GM23338 (cell line): ENCODE results near the gene TMTC4. TPM values are rescaled to one million over a fixed set of nuclear protein-coding genes. Genes with fewer than 3 reads are reported as not detected.

Experiments
- ATAC-seq: fragments of 200-7000 bp; cut with Tn5 transposase; 3 replicates; pipeline ENCODE4 v1.9.1; 2020
- DNase-seq: peaks from one replicate; pipeline ENCODE4 v3.0.0-alpha.2; 2015; ENCODE audit warnings: low spot score
- H2AFZ ChIP-seq: fragments of 200-600 bp; sonication (generic); 2 replicates; pipeline ENCODE4 v1.8.0; 2016; ENCODE audit warnings: antibody characterized with exemption, mild to moderate bottlenecking, moderate library complexity
- H3F3A ChIP-seq: fragments of 200-600 bp; sonication (generic); replicated peaks from 2 replicates; pipeline ENCODE4 v1.8.0; 2017; ENCODE audit warnings: antibody characterized with exemption, mixed run types, low read depth
- H3K27ac ChIP-seq: fragments of 200-600 bp; sonication (generic); 2 replicates; pipeline ENCODE4 v1.6.1; 2016; ENCODE audit warnings: low read depth
- H3K27me3 ChIP-seq: fragments of 200-600 bp; sonication (generic); 2 replicates; pipeline ENCODE4 v1.8.0; 2016; ENCODE audit warnings: mild to moderate bottlenecking, mixed run types, moderate library complexity; ENCODE audit not compliant: insufficient read depth
- H3K36me3 ChIP-seq: fragments of 200-600 bp; sonication (generic); 2 replicates; pipeline ENCODE4 v1.8.0; 2016; ENCODE audit warnings: mild to moderate bottlenecking; ENCODE audit not compliant: insufficient read depth
- H3K4me1 ChIP-seq: fragments of 200-600 bp; sonication (generic); 2 replicates; pipeline ENCODE4 v1.8.0; 2016; ENCODE audit warnings: mild to moderate bottlenecking, moderate library complexity; ENCODE audit not compliant: insufficient read depth
- H3K4me2 ChIP-seq: fragments of 200-600 bp; sonication (generic); 2 replicates; pipeline ENCODE4 v1.7.1; 2017; ENCODE audit warnings: mixed run types
- H3K4me3 ChIP-seq: fragments of 200-600 bp; sonication (generic); 2 replicates; pipeline ENCODE4 v1.6.1; 2016; ENCODE audit warnings: mixed run types
- H3K79me2 ChIP-seq: fragments of 200-600 bp; sonication (generic); replicated peaks from 2 replicates; pipeline ENCODE4 v1.8.0; 2017; ENCODE audit warnings: mild to moderate bottlenecking; ENCODE audit not compliant: insufficient read depth
- H3K9me2 ChIP-seq: fragments of 200-600 bp; sonication (generic); 2 replicates; pipeline ENCODE4 v1.8.0; 2017; ENCODE audit not compliant: insufficient read depth
- H4K20me1 ChIP-seq: fragments of 200-600 bp; sonication (generic); replicated peaks from 2 replicates; pipeline ENCODE4 v1.8.0; 2017; ENCODE audit warnings: mild to moderate bottlenecking; ENCODE audit not compliant: insufficient read depth
- H3K27ac Mint-ChIP-seq: 2 replicates; pipeline ENCODE4 v1.8.0; 2020; ENCODE audit warnings: inconsistent platforms, mild to moderate bottlenecking, moderate library complexity, mixed read lengths
- H3K27me3 Mint-ChIP-seq: 3 replicates; pipeline ENCODE4 v1.8.0; 2022; ENCODE audit warnings: low read depth, mild to moderate bottlenecking, moderate library complexity, mixed read lengths, inconsistent platforms; ENCODE audit not compliant: insufficient read depth, poor library complexity
- H3K36me3 Mint-ChIP-seq: 3 replicates; pipeline ENCODE4 v1.8.0; 2021; ENCODE audit warnings: low read depth, mild to moderate bottlenecking, inconsistent platforms, moderate library complexity, mixed read lengths
- H3K4me1 Mint-ChIP-seq: 3 replicates; pipeline ENCODE4 v1.8.0; 2020; ENCODE audit warnings: mild to moderate bottlenecking, inconsistent platforms, mixed read lengths
- H3K4me3 Mint-ChIP-seq: 3 replicates; pipeline ENCODE4 v1.8.0; 2021; ENCODE audit warnings: moderate library complexity, mild to moderate bottlenecking, inconsistent platforms, mixed read lengths
- H3K9me3 Mint-ChIP-seq: 3 replicates; pipeline ENCODE4 v1.8.0; 2020; ENCODE audit warnings: moderate library complexity, mild to moderate bottlenecking, inconsistent platforms, mixed read lengths
- CREB1 ChIP-seq: fragments of 250-450 bp; sonication (Bioruptor Pico); IDR thresholded peaks from 2 replicates; pipeline ENCODE4 v1.5.0; 2020; ENCODE audit warnings: low read depth, mild to moderate bottlenecking, moderate library complexity
- EZH2 ChIP-seq: fragments of 200-600 bp; sonication (generic); IDR thresholded peaks from one replicate; pipeline ENCODE4 v1.8.0; 2017; ENCODE audit warnings: antibody characterized with exemption, mild to moderate bottlenecking, low read depth; ENCODE audit not compliant: unreplicated experiment
- EZH2phosphoT487 ChIP-seq: fragments of 200-600 bp; sonication (generic); IDR thresholded peaks from one replicate; pipeline ENCODE4 v1.8.1; 2018; ENCODE audit warnings: antibody characterized with exemption; ENCODE audit not compliant: unreplicated experiment
- JUNB ChIP-seq: IDR thresholded peaks from one replicate; pipeline ENCODE4 v1.6.1; 2016; ENCODE audit warnings: antibody characterized with exemption; ENCODE audit not compliant: unreplicated experiment
- NANOG ChIP-seq: IDR thresholded peaks from 2 replicates; pipeline ENCODE4 v1.6.1; 2016; ENCODE audit warnings: antibody characterized with exemption, borderline replicate concordance
- POLR2AphosphoS5 ChIP-seq: IDR thresholded peaks from 2 replicates; pipeline ENCODE4 v1.6.1; 2016; ENCODE audit warnings: antibody characterized with exemption, low read depth
- STAT1 ChIP-seq: IDR thresholded peaks from one replicate; pipeline ENCODE4 v1.6.1; 2016; ENCODE audit warnings: antibody characterized with exemption; ENCODE audit not compliant: unreplicated experiment
- ZNF331 ChIP-seq: fragments of 250-450 bp; sonication (Bioruptor Pico); IDR thresholded peaks from 2 replicates; pipeline ENCODE4 v1.5.0; 2020; ENCODE audit warnings: low read depth, mild to moderate bottlenecking, moderate library complexity
- polyA plus RNA-seq: library from polyadenylated mRNA; unstranded; fragments of >200 nt; fragmentation: Nextera tagmentation; extraction: Ambion mirVana; gene quantifications from 2 replicates; pipeline ENCODE4 v1.2.1, GENCODE V29; 2016
- total RNA-seq: library from RNA; depleted of rRNA; stranded (reverse); fragments of >200 nt; shearing (Covaris generic); gene quantifications from 2 replicates; pipeline ENCODE4 v1.2.3, GENCODE V29; 2014
- TF ChIP-seq, protein P1 (sequence below): fragments of 250-450 bp; sonication (Bioruptor Pico); IDR thresholded peaks from 2 replicates; pipeline ENCODE4 v1.5.0; 2020; ENCODE audit warnings: mild to moderate bottlenecking, moderate library complexity
- TF ChIP-seq, protein P2 (sequence below): IDR thresholded peaks from one replicate; pipeline ENCODE4 v1.6.1; 2018; ENCODE audit warnings: antibody characterized with exemption; ENCODE audit not compliant: unreplicated experiment

TMTC4 gene
- total and polyA plus RNA-seq, 2 experiments from 2014 or later, result 21.9 to 50.0 TPM

DNA sequence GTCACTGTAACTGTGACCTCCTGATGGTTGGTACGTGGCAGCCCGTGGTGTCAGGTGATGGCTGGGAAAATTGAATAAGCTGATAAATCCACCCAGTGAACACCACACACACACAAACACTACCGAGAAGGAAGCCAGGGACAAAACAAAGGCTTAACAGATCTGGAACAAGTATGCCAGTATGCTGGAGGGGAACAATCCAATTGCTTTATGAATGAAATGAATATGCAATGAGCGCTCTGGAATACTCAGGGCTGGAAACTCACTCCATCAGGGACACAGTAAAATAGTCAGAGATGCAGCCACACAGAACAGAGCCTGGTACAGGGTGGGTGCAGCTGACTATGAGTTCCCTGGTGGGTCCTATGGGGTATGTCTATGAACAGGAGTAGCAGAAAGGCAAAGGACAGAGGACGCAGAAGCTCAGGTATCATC is 16.7 kb downstream of the TMTC4 start:
- TF ChIP-seq, protein P1, sequence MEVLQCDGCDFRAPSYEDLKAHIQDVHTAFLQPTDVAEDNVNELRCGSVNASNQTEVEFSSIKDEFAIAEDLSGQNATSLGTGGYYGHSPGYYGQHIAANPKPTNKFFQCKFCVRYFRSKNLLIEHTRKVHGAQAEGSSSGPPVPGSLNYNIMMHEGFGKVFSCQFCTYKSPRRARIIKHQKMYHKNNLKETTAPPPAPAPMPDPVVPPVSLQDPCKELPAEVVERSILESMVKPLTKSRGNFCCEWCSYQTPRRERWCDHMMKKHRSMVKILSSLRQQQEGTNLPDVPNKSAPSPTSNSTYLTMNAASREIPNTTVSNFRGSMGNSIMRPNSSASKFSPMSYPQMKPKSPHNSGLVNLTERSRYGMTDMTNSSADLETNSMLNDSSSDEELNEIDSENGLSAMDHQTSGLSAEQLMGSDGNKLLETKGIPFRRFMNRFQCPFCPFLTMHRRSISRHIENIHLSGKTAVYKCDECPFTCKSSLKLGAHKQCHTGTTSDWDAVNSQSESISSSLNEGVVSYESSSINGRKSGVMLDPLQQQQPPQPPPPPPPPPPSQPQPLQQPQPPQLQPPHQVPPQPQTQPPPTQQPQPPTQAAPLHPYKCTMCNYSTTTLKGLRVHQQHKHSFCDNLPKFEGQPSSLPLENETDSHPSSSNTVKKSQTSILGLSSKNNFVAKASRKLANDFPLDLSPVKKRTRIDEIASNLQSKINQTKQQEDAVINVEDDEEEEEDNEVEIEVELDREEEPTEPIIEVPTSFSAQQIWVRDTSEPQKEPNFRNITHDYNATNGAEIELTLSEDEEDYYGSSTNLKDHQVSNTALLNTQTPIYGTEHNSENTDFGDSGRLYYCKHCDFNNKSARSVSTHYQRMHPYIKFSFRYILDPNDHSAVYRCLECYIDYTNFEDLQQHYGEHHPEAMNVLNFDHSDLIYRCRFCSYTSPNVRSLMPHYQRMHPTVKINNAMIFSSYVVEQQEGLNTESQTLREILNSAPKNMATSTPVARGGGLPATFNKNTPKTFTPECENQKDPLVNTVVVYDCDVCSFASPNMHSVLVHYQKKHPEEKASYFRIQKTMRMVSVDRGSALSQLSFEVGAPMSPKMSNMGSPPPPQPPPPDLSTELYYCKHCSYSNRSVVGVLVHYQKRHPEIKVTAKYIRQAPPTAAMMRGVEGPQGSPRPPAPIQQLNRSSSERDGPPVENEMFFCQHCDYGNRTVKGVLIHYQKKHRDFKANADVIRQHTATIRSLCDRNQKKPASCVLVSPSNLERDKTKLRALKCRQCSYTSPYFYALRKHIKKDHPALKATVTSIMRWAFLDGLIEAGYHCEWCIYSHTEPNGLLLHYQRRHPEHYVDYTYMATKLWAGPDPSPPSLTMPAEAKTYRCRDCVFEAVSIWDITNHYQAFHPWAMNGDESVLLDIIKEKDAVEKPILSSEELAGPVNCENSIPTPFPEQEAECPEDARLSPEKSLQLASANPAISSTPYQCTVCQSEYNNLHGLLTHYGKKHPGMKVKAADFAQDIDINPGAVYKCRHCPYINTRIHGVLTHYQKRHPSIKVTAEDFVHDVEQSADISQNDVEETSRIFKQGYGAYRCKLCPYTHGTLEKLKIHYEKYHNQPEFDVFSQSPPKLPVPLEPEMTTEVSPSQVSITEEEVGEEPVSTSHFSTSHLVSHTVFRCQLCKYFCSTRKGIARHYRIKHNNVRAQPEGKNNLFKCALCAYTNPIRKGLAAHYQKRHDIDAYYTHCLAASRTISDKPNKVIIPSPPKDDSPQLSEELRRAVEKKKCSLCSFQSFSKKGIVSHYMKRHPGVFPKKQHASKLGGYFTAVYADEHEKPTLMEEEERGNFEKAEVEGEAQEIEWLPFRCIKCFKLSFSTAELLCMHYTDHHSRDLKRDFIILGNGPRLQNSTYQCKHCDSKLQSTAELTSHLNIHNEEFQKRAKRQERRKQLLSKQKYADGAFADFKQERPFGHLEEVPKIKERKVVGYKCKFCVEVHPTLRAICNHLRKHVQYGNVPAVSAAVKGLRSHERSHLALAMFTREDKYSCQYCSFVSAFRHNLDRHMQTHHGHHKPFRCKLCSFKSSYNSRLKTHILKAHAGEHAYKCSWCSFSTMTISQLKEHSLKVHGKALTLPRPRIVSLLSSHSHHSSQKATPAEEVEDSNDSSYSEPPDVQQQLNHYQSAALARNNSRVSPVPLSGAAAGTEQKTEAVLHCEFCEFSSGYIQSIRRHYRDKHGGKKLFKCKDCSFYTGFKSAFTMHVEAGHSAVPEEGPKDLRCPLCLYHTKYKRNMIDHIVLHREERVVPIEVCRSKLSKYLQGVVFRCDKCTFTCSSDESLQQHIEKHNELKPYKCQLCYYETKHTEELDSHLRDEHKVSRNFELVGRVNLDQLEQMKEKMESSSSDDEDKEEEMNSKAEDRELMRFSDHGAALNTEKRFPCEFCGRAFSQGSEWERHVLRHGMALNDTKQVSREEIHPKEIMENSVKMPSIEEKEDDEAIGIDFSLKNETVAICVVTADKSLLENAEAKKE, result no peak
- no peak for TF ChIP-seq EZH2phosphoT487
- H3K4me3 ChIP-seq, result no peak overlapping the region
- H3K27ac ChIP-seq, result no peak overlapping the region
- Mint-ChIP-seq H3K36me3 (peaks cover 76% of the 10 kb centered on the region), H3K27ac (0 out of 2 replicates have a peak overlapping the region, but pooled peaks have one; percentile 1), H3K4me1 (peaks cover 28% of the 10 kb centered on the region), H3K9me3 (no peaks in the 10 kb centered on the region), H3K27me3 (peaks cover 2% of the 10 kb centered on the region), H3K4me3 (no peak overlapping the region)
- no peak overlapping the region for H2AFZ ChIP-seq
- no peak overlapping the region for H3K4me2 ChIP-seq
- no peaks in the 10 kb centered on the region for H4K20me1 ChIP-seq
- peaks cover 13% of the 10 kb centered on the region; the same call in 1 of the 2 replicates for H3K36me3 ChIP-seq
- DNase-seq (no peak), ATAC-seq (no peak)
- no peaks in the 10 kb centered on the region for H3K27me3 ChIP-seq
- no peaks in the 10 kb centered on the region for H3K79me2 ChIP-seq
- H3K9me2 ChIP-seq, result no peaks in the 10 kb centered on the region
- H3F3A ChIP-seq, result no peaks in the 10 kb centered on the region
- peaks cover 11% of the 10 kb centered on the region for H3K4me1 ChIP-seq

DNA sequence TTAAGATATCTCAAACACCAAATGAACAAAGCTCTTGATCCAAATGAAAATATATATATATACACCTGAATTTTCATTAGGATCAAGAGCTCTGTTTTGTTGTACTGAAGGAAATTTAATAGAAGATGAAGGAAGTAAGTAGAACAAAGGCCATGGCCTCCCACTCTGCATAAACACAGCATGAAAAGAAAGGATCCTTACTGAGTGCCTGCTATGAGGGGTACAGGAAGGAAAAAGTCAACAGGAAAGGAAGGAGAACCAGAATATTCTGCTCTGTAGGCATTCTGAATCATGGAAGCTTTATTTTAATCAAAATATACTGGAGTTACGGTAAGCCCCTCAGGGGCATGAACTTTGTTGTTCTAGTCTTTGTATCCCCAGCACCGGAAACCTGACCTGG is 22.1 kb downstream of the TMTC4 start:
- H3K36me3 ChIP-seq, result peaks cover 9% of the 10 kb centered on the region; the same call in 1 of the 2 replicates
- peaks cover 3% of the 10 kb centered on the region for H3K27me3 Mint-ChIP-seq
- H3K27ac Mint-ChIP-seq, result no peak overlapping the region
- no peaks in the 10 kb centered on the region for H3K79me2 ChIP-seq
- H3K9me2 ChIP-seq, result no peaks in the 10 kb centered on the region
- H3K9me3 Mint-ChIP-seq, result no peaks in the 10 kb centered on the region
- no peak overlapping the region for H2AFZ ChIP-seq
- peak; percentile 68; the same call in 2 of the 3 replicates for ATAC-seq
- no peak for DNase-seq
- no peaks in the 10 kb centered on the region for H3K4me1 ChIP-seq
- H4K20me1 ChIP-seq, result no peaks in the 10 kb centered on the region
- peaks cover 42% of the 10 kb centered on the region for H3K36me3 Mint-ChIP-seq
- H3K4me3 ChIP-seq, result no peak overlapping the region
- peaks cover 15% of the 10 kb centered on the region for H3K4me1 Mint-ChIP-seq
- H3K27ac ChIP-seq, result no peak overlapping the region
- no peaks in the 10 kb centered on the region for H3K27me3 ChIP-seq
- H3F3A ChIP-seq, result no peaks in the 10 kb centered on the region
- no peak overlapping the region for H3K4me2 ChIP-seq
- H3K4me3 Mint-ChIP-seq, result no peak overlapping the region
- TF ChIP-seq NANOG (no peak), POLR2AphosphoS5 (no peak), EZH2phosphoT487 (no peak), EZH2 (no peak), ZNF331 (CRISPR knock-in tag) (no peak), JUNB (no peak), CREB1 (CRISPR knock-in tag) (no peak), STAT1 (no peak)
- TF ChIP-seq, protein P2, sequence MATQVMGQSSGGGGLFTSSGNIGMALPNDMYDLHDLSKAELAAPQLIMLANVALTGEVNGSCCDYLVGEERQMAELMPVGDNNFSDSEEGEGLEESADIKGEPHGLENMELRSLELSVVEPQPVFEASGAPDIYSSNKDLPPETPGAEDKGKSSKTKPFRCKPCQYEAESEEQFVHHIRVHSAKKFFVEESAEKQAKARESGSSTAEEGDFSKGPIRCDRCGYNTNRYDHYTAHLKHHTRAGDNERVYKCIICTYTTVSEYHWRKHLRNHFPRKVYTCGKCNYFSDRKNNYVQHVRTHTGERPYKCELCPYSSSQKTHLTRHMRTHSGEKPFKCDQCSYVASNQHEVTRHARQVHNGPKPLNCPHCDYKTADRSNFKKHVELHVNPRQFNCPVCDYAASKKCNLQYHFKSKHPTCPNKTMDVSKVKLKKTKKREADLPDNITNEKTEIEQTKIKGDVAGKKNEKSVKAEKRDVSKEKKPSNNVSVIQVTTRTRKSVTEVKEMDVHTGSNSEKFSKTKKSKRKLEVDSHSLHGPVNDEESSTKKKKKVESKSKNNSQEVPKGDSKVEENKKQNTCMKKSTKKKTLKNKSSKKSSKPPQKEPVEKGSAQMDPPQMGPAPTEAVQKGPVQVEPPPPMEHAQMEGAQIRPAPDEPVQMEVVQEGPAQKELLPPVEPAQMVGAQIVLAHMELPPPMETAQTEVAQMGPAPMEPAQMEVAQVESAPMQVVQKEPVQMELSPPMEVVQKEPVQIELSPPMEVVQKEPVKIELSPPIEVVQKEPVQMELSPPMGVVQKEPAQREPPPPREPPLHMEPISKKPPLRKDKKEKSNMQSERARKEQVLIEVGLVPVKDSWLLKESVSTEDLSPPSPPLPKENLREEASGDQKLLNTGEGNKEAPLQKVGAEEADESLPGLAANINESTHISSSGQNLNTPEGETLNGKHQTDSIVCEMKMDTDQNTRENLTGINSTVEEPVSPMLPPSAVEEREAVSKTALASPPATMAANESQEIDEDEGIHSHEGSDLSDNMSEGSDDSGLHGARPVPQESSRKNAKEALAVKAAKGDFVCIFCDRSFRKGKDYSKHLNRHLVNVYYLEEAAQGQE, result no peak
